Measurements from ENCODE around the gene YARS1. TPM values are rescaled to one million over a fixed set of nuclear protein-coding genes. Genes with fewer than 3 reads are reported as not detected.

The YARS1 gene
- polyA plus RNA-seq, 2 of the 4 experiments (the other 2 are of a cell fraction) = 92.5 to 103 TPM

DNA sequence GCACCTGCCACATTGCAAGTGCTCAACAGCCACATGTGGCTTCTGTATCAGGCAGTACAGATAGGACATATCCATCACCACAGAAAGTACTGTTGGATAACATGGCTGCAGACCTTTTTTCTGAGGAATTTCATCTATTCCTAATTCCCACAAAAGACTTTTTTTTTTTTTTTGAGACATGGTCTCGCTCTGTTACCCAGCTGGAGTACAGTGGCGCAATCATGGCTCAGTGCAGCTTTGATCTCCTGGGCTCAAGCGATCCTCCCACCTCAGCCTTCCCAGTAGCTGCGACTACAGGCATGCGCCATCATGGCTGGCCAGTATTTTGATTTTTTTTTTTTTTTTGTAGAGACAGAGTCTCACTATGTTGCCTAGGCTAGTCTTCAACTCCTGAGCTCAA, 33.3 kb downstream of the YARS1 start:
- peaks cover 3% of the 10 kb centered on the region; the same call in 2 of the 3 replicates for H3K4me1 ChIP-seq
- H3K9me3 ChIP-seq = no peaks in the 10 kb centered on the region
- CTCF ChIA-PET = interaction anchor here (4.0 to 17.1 kb wide), 2 partner anchors 10 to 76 kb away, joined by 32 to 383 read pairs; partner anchors contain the start of gene SYNC
- DNase-seq (ENCODE audit: low read depth in 1 of 2, low spot score in 1 of 2) (no peak), FAIRE-seq (no peak), ATAC-seq (no peak)
- H3K4me2 ChIP-seq = no peak overlapping the region
- H3K4me3 ChIP-seq = no peak overlapping the region
- H3K27ac ChIP-seq = no peak overlapping the region
- POLR2A ChIA-PET = no interaction called here
- TF ChIP-seq, protein P1, sequence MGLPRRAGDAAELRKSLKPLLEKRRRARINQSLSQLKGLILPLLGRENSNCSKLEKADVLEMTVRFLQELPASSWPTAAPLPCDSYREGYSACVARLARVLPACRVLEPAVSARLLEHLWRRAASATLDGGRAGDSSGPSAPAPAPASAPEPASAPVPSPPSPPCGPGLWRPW (IDR thresholded peaks at IDR 0.05) = no peak
- TF ChIP-seq EP300 (IDR thresholded peaks at IDR 0.05) = no peak
- TF ChIP-seq EHMT2 (IDR thresholded peaks at IDR 0.05; ENCODE audit: low read depth) = no peak
- no peak for TF ChIP-seq FOSL2 (IDR thresholded peaks at IDR 0.05)
- TF ChIP-seq FOSL2 (CRISPR knock-in tag; IDR thresholded peaks at IDR 0.05) = no peak
- no peak for TF ChIP-seq CHD4 (IDR thresholded peaks at IDR 0.05; ENCODE audit: borderline replicate concordance)
- TF ChIP-seq ZSCAN20 (CRISPR knock-in tag; IDR thresholded peaks at IDR 0.05) = no peak
- TF ChIP-seq, protein P2, sequence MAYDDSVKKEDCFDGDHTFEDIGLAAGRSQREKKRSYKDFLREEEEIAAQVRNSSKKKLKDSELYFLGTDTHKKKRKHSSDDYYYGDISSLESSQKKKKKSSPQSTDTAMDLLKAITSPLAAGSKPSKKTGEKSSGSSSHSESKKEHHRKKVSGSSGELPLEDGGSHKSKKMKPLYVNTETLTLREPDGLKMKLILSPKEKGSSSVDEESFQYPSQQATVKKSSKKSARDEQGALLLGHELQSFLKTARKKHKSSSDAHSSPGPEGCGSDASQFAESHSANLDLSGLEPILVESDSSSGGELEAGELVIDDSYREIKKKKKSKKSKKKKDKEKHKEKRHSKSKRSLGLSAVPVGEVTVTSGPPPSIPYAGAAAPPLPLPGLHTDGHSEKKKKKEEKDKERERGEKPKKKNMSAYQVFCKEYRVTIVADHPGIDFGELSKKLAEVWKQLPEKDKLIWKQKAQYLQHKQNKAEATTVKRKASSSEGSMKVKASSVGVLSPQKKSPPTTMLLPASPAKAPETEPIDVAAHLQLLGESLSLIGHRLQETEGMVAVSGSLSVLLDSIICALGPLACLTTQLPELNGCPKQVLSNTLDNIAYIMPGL (CRISPR knock-in tag; IDR thresholded peaks at IDR 0.05; ENCODE audit: borderline replicate concordance) = no peak
- TF ChIP-seq, protein P3, sequence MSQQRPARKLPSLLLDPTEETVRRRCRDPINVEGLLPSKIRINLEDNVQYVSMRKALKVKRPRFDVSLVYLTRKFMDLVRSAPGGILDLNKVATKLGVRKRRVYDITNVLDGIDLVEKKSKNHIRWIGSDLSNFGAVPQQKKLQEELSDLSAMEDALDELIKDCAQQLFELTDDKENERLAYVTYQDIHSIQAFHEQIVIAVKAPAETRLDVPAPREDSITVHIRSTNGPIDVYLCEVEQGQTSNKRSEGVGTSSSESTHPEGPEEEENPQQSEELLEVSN (IDR thresholded peaks at IDR 0.05; ENCODE audit: borderline replicate concordance, low read depth) = no peak
- no peak for TF ChIP-seq RARB (CRISPR knock-in tag; IDR thresholded peaks at IDR 0.05)
- TF ChIP-seq RNF2 (IDR thresholded peaks at IDR 0.05; ENCODE audit: borderline replicate concordance, low read depth) = no peak
- no peak for TF ChIP-seq KDM1A (IDR thresholded peaks at IDR 0.05; ENCODE audit: low read depth)
- TF ChIP-seq, protein P4, sequence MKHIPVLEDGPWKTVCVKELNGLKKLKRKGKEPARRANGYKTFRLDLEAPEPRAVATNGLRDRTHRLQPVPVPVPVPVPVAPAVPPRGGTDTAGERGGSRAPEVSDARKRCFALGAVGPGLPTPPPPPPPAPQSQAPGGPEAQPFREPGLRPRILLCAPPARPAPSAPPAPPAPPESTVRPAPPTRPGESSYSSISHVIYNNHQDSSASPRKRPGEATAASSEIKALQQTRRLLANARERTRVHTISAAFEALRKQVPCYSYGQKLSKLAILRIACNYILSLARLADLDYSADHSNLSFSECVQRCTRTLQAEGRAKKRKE (CRISPR knock-in tag; IDR thresholded peaks at IDR 0.05; ENCODE audit: low read depth) = no peak
- WGBS (ENCODE audit: missing lambda C conversion rate) = 96% methylated on average over 5 of the region's 5 CpGs

DNA sequence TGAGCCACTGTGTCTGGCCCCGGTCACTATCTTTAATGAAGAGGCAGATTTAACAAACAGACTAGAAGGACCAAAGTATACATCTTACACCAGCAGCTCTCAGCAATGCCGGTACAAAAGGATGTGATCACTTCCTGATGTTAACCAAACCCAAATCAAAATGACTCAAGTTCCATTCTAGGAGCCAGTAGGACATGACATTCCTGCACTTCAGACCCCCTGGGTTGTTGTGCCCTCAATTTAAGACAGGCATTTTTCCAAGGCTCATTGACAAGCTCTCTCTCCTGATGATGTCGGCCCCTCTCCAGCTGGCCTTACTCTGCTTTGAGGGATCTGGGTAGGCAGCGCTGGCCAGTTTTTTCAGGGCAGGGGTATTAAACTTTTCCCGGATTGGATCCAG, 35.1 kb downstream of the YARS1 start:
- CTCF ChIA-PET = interaction anchor here (0.6 to 17.1 kb wide), 5 partner anchors 8 to 466 kb away, joined by 3 to 383 read pairs (median 5); partner anchors contain the start of gene SYNC
- no peak for ATAC-seq
- WGBS (ENCODE audit: missing lambda C conversion rate) = 90% methylated on average over 5 of the region's 5 CpGs
- H3K4me1 ChIP-seq = no peaks in the 10 kb centered on the region
- H3K4me3 ChIP-seq = no peak overlapping the region
- H3K27ac ChIP-seq = no peak overlapping the region
- FAIRE-seq = no peak
- no peak overlapping the region for H3K4me2 ChIP-seq
- no peaks in the 10 kb centered on the region for H3K9me3 ChIP-seq
- POLR2A ChIA-PET = no interaction called here
- DNase-seq (ENCODE audit: low read depth in 1 of 2, low spot score in 1 of 2) = no peak
- TF ChIP-seq PHF8 (IDR thresholded peaks at IDR 0.05; ENCODE audit: borderline replicate concordance, low read depth) (no peak), TFCP2L1 (CRISPR knock-in tag; IDR thresholded peaks at IDR 0.05) (no peak), HDAC2 (IDR thresholded peaks at IDR 0.05) (no peak), SMC3 (IDR thresholded peaks at IDR 0.05) (no peak), RFX5 (IDR thresholded peaks at IDR 0.05) (no peak), TP53 (CRISPR knock-in tag; IDR thresholded peaks at IDR 0.05) (no peak), FOSL2 (IDR thresholded peaks at IDR 0.05) (no peak), FOSL2 (CRISPR knock-in tag; IDR thresholded peaks at IDR 0.05) (no peak), NPAS2 (CRISPR knock-in tag; IDR thresholded peaks at IDR 0.05; ENCODE audit: borderline replicate concordance) (no peak), RCOR1 (IDR thresholded peaks at IDR 0.05; ENCODE audit: low read depth, low read length) (no peak), CHD4 (IDR thresholded peaks at IDR 0.05; ENCODE audit: borderline replicate concordance) (no peak), FOSB (CRISPR knock-in tag; IDR thresholded peaks at IDR 0.05) (no peak)
- TF ChIP-seq, protein P2 (CRISPR knock-in tag; IDR thresholded peaks at IDR 0.05; ENCODE audit: borderline replicate concordance) = no peak
- TF ChIP-seq, protein P5, sequence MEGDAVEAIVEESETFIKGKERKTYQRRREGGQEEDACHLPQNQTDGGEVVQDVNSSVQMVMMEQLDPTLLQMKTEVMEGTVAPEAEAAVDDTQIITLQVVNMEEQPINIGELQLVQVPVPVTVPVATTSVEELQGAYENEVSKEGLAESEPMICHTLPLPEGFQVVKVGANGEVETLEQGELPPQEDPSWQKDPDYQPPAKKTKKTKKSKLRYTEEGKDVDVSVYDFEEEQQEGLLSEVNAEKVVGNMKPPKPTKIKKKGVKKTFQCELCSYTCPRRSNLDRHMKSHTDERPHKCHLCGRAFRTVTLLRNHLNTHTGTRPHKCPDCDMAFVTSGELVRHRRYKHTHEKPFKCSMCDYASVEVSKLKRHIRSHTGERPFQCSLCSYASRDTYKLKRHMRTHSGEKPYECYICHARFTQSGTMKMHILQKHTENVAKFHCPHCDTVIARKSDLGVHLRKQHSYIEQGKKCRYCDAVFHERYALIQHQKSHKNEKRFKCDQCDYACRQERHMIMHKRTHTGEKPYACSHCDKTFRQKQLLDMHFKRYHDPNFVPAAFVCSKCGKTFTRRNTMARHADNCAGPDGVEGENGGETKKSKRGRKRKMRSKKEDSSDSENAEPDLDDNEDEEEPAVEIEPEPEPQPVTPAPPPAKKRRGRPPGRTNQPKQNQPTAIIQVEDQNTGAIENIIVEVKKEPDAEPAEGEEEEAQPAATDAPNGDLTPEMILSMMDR (IDR thresholded peaks at IDR 0.05) = no peak
- TF ChIP-seq, protein P6, sequence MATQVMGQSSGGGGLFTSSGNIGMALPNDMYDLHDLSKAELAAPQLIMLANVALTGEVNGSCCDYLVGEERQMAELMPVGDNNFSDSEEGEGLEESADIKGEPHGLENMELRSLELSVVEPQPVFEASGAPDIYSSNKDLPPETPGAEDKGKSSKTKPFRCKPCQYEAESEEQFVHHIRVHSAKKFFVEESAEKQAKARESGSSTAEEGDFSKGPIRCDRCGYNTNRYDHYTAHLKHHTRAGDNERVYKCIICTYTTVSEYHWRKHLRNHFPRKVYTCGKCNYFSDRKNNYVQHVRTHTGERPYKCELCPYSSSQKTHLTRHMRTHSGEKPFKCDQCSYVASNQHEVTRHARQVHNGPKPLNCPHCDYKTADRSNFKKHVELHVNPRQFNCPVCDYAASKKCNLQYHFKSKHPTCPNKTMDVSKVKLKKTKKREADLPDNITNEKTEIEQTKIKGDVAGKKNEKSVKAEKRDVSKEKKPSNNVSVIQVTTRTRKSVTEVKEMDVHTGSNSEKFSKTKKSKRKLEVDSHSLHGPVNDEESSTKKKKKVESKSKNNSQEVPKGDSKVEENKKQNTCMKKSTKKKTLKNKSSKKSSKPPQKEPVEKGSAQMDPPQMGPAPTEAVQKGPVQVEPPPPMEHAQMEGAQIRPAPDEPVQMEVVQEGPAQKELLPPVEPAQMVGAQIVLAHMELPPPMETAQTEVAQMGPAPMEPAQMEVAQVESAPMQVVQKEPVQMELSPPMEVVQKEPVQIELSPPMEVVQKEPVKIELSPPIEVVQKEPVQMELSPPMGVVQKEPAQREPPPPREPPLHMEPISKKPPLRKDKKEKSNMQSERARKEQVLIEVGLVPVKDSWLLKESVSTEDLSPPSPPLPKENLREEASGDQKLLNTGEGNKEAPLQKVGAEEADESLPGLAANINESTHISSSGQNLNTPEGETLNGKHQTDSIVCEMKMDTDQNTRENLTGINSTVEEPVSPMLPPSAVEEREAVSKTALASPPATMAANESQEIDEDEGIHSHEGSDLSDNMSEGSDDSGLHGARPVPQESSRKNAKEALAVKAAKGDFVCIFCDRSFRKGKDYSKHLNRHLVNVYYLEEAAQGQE (IDR thresholded peaks at IDR 0.05) = no peak
- TF ChIP-seq, protein P4 (CRISPR knock-in tag; IDR thresholded peaks at IDR 0.05; ENCODE audit: low read depth) = no peak

All from A549 (cell line).